Measurements from ENCODE around the gene NPSR1.
A peak's percentile ranks its signal among the peaks of the same experiment; 100 is the strongest.
"Not testable (repeated sequence)": the region's sequence is repeated elsewhere in the genome, so short reads cannot be mapped to it uniquely, and the experiment has no call there.

The NPSR1 gene

DNA sequence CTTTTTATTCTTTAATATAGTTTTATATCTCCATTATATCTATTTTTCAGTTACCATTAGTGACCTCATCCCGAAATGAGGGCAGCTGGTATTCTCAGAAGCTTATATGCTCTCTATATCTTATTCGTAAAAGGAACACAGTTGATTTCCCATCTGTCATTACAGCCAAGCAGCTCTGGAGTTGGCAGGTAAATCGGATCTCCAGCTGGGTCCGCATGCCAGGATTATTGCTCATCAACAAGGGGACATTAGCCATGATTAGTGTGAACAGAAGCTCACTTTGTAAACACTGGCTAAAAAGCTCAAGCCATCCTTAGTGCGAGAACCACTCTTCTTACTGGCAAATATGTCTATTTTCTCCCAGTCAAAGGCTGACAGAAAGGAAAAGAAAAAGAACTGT is 180.3 kb downstream of the NPSR1 start:
- DNase-seq: peak; percentile 40

DNA sequence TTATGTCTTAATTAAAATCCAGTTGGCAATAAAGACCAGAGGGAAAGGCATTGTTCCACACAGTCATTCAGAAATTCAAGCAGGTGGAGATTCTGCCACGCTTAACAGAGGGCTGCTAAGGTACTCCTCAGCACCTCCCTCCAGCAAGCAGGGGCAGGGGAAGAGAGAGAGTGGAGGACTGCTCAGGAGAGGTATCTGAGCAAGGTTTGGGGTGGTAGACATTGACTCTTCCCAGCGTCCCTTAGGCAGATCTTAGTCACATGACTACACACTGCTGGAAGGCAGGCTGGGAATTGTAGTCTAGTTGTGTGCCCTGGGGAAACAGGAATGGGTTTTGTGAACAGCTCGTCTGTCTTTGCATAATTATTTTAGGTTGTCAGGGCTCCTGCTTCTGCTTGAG is 181.6 kb downstream of the NPSR1 start:
- no peak for DNase-seq

DNA sequence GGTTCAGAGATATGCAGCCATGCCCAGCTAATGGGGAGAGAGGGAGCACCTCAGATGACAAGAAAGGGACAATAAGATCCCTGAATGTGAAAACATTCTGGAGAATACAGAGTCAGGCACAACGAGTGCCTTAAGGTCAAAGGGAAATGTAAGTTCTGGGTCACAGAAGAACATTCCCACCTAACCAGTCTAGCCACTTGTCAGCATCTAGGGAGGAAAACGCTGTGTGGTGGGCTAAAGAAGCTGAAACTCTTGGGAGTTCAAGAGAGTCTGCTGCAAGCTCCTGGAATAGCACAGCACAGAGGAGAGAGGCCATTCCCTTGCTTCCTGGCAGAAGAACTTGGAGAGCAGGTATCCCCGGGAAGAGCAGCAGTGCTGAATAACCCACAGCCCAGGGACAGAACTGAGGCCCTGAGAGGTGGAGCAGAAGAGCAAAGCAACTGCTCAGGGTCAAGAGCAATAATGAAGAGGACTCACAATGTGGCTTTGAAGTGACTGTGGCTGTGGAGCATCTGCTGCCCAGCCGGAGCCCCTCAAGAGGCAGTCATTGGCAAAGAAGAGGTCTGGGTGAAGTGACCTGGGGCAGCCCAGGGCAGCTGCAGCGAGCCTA is 182.3 kb downstream of the NPSR1 start:
- DNase-seq: peak; percentile 52

DNA sequence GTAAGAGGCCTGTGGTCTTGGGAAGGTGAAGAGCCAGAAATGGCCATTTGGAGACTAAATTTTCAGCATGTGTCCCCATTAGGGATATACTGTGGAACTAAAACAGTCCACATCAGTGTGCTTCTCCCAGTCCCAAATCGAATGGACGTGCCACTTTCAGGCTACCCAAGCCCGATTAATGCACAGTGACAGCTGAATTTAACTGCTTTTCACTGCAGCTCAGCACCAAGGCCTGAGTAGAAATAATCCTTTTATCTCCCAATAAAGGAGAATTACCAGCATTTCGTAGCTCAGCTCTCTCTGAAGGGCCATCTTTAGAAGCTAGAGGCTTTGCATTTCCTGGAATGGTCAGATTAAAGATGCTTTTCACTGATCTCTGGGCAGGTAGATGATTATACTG is 183.3 kb downstream of the NPSR1 start:
- peak; percentile 92 for DNase-seq

DNA sequence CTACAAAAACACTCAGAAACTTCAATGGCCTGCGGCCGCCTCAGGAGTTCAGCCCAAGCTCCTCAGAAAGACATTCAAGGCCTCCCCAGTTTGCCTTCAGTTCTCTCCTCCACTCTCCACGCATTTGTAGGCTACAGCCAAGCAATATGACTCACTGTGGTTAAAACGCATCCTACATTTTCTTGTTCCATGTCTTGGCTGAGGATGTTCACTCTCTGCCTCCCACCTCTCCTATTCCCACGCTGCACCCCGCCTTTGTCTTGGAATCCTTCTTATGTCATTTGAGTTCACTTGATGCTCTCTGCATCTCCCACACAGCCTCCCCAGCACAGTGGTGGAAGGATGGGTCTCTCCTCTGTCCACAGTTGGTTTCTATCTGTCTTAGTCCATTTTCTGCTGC is 184.8 kb downstream of the NPSR1 start:
- no peak for DNase-seq

DNA sequence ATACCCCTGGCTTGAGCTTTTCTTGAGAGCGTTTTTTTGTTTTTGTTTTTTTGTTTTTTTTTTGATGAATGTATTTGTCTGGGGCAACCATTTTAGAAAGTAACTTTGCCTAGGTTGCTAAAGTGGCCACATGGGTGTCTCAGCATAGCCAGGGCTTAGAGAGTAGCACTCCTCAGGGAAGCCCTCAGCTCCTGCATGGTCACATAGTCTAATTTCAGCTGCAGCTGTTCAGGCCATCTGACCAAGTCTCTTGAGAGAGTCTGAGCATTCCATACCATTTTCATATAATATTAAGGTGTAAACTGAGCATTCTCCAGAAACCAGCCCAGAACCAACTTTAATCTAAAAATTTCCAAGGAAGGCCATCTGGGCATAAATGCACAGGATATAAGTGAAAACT is 186.4 kb downstream of the NPSR1 start:
- DNase-seq: no peak

DNA sequence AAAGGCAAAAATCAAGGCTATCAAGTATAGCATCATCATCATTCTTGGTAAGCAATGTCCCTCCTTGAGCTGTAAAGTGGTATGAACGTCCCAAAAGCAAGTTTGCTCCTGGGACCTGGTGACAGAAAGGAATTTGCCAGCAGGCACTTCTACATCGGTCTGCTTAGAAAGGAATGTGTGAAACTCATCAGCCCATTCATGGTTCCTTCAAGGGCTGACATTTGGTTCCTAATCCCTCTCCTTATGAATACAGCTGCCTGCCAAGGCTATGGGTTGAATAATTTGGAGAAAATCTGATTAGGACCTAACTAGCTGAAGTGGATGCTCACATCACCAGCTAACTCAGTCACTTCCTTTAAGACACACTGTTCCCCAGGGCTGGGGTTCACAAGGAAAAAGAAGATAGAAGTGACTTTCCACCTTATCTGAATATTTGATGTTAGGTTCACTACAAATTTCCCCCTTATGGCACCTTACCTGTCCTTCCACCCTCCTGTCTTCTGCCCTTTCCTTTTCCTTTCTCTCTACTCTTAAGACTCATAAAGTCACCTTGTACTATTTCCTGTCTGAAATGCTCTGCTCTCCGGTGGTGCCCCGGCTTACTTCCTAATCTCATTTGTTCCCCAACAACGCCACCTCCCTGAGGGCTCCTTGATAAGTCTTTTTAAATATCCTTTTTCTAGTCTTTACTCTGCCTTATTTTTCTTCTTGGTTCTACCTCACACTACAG is 187.1 kb downstream of the NPSR1 start:
- no peak for DNase-seq

DNA sequence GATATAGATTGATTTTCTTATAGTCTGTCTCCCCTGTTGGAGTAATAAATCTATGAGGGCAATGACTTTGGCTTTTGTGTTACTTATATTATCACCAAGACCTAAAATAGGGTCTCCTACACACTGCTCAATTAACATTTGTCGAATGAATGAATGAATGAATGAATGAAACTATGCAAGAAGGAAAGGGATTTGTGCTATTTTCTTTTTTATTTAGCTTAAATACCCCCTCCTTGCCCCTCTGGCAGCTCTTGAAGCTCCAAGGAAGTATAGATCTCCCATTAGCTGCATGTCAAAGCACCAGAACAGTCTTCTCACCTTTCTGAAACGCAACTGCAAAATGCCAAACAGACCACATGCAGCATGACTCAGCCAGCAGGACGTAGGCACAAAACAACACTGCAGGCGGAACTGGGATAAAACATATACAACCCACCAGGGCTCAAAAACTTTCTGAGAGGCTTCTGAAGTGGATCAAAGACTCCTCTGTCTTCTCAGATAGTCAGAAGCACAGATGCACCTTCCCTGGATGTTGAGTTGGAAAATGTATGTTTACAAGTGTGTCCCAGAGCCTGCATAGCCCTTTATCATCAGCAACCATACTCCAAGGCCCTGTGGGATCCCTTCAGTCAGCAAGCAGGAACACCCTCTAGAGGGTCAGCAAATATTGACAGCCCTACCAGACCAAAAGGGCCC is 187.8 kb downstream of the NPSR1 start:
- DNase-seq: no peak

DNA sequence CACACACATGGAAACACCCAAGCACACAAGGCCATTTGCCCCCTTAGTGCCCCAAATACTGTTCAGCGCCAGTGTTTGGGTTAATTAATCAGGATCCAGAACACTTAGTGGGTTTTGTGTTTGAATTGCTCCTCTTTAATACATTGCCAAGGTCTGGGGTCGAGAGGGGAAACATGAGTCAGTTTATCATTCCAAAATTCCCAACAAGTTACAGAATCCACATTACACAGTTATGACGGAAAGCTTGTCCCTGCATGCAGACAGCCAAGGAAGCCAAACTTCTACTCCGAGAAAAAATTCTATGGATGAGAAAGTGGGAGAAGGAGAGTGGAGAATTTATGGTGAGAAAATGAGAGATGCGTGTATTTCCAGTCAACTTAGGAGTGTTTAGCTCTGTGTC is 189.0 kb downstream of the NPSR1 start:
- DNase-seq: no peak

DNA sequence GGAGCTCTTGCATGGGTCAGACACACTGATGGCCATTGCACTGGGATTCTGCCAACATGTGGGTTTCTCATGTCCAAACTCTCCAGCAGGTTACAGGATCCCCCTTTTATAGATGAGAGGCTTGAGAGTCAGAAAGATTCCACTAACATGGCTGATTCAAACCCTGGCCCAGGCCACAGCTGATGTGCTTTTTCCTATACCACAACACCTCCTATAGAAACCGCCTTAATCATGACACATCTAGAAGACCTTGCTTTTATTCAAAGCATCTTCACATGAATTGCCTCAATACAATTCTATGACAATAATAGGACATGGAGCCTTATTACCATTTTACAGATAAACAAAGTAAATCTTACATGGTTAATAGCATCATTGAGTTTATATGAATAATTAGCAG is 190.7 kb downstream of the NPSR1 start:
- DNase-seq: no peak

DNA sequence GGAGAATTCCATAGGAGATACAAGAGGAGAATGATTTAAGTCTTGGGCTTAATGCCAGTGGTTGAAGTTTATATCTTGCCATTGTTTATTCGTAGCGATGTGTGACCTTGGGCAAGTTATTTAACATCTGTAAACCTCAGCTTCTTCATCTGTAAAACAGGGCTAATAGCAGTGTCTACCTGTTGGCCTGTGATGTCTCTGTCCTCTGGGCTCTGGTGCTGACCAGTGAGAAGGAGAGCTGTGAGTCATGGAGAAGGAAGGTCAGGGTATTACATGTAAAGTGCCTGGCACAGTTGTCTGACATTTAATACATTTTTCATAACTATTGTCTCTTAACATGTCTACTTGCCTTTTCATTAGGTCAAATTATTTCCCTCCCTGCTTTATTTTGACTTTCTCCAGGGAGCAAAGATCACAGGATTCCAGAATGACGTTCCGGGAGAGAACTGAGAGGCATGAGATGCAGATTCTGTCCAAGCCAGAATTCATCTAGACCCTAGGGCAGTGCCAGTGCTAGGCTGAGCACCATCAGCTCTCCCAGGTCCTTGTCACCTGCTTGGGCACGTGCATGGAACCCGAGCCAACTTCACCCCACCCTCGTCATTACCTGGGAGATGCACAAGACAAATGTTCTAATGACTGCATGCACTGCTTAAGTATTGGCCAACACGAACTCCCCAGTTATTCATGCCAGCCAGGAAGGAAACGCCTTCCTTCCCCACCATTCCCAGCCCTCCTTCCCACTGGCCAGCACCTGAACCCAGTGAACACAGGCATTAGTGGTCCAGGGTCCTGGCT is 191.3 kb downstream of the NPSR1 start:
- no peak for DNase-seq

DNA sequence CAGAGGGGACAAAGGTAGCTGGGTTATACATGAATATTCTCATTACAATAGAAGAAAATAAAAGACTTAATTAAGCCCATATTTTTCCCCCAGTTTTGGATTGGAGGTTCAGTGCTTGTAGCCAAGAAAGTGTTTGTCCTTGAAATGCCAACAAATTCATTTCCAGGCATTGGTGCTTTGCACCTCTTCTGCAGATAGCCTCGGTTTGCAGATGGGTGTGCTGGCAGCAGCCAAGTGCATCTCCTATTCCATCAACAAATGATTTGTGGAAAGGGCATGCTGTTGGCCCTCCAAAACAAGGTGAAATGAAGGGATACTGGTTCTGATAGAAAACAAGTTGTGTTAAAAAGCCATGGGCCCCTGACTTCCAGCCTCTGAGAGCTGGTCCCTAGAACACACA is 192.0 kb downstream of the NPSR1 start:
- no peak for DNase-seq

DNA sequence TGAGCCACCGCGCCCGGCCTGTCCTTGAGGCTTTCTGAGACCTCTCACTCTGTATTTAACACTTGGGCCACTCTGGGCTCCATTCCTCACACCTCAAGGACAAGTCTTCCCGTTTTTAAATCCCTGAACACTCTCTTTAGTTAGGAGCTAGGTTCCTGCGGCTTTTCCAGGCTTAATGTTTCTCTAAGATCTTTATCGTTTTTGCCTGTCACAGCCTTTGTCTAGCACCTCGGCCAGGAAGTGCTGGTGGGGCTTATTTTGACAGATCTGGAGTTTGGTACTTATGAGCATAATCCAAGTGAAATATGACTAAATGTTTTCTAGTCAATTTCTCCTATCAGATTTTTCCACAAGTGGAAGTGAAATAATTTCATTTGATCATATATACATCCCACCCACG is 192.7 kb downstream of the NPSR1 start:
- no peak for DNase-seq

DNA sequence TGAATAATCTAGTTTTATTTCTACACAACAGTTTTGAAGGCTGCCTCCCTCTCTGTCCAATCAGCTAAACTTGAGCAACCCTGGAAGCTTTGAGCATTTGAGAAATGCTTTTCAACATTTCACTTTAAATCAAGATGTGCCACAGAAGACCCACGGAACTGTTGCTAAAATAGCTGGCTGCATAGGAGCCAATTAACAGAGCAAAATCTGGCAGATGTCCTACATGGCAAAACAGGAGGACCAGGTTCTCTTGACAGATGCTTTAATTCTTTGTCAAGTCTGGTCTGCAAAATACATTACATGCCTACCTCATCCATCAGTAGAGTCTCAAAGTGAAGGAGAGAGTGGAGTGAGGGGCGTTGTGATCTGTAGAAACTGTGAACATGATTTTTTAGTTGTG is 193.4 kb downstream of the NPSR1 start:
- DNase-seq: no peak

DNA sequence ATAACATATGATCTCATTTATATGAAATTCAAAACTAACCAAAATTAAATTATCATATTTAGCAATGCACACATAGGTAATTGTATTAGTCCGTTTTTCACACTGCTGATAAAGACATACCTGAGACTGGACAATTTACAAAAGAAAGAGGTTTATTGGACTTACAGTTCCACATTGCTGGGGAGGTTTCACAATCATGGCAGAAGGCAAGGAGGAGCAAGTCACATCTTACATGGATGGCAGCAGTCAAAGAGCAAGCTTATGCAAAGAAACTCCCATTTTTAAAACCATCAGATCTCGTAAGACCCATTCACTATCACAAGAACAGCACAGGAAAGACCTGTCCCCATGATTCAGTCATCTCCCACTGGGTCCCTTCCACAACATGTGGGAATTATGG is 200.4 kb downstream of the NPSR1 start:
- DNase-seq: not testable (repeated sequence)

DNA sequence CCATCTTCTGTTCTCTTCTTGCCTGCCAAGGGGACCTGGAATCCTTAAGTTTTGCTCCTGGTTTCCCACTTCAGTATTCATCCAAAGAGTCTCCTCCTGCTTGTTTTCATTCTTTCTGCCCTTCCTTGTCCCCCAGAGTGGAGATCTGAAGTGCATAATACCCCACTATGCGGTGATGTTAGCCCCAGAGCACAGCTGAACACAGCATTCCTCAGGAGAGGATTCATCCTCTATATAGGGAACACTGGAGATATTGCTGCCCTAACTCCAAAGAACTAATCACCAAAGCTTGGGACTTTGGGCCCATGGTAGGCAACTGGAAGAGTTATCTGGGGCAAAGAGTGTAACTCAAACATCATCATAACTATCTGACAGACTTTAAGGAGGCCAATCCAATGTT is 201.3 kb downstream of the NPSR1 start:
- DNase-seq: not testable (repeated sequence)

DNA sequence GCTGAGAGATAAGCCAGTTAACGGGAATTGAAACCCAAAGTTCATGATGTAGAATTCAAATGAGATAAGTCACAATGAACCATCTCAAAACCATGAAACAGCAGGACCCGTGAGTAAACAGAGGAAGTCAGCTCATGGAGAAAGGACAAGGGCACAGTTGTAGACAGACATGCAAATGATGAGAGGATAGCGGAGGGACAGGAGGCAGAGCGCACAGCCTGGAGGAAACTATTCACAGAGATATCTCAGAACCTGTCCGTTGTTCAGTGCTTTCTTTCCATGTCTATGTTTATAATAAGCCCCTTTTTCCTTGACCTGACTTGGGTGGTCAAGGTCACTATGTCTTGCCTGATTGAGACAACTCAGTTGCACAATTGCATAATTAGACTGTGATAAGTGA is 208.2 kb downstream of the NPSR1 start:
- DNase-seq: not testable (repeated sequence)

DNA sequence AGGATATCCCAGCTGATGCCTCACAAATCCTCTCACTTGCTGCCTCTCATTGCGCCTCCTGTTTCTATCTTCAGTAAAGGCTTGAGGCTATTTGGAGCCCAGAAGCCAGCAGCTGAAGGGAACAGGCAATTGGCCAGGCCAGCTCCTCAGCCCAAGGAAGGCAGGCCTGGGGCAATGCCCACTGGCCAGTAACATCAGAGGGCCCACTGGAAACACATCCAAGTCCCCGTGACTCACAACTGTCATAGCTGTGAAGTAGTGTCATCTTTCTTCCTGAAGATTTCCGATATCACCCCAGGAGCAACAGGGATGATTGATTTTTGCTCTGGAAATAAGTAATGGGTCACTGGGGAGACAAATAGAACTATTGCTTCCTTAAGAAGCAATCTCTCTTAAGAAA is 209.3 kb downstream of the NPSR1 start:
- DNase-seq: not testable (repeated sequence)

DNA sequence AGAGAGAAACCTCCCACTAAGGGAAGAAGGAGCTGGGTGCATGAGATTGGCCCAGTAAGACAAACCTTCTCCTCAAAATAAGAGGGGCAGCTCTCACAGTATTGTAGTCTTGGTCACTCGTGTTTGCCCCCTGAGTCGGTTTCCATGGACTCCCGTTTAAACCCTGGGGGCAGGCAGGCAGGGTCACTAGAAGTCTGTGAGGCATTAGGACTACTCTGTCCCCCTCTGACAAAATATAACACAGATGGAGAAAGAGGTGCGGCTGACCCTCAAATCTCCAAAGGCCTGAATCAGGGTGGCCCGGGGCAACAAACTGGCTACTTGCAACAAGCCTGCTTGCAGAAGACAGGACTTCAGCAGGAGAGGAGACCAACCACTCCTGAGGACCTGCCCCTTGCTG is 210.6 kb downstream of the NPSR1 start:
- not testable (repeated sequence) for DNase-seq

DNA sequence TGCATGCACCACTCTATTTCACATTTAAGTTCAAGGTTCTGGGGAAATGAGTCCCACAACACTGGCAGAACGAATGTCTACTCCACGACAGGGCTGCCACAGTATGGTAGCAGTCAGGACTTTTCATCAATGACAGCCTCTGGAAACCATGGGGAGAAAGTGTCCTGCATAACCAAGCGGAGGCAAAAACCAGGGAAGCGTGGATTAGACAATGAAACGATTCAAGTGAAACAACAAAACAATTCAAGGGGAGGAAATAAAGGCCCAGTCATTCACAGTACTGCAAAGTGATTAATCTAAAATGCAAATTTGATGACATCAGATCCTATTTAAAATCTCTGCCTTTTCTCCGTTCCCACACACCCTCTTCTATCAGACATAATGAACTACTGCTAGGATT is 211.0 kb downstream of the NPSR1 start:
- no peak for DNase-seq

DNA sequence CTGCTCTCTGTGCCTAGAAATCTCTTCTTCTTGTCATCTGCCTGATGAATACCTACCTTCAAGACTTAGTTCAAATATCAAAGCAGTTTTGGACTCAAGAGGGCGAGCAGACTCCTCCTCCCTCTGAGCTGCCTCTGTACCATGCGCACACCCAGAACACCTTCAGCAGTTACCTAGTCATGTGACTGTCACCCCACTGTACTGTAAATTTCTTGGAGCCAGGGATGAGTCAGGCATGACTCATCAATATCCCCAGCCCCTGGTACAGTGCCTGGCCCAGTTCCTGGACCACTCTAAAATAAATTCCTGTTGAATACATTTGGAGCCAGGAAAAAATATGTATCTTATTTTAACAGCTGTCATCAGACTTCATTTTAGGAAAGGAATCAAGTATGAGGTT is 212.0 kb downstream of the NPSR1 start:
- DNase-seq: not testable (repeated sequence)

DNA sequence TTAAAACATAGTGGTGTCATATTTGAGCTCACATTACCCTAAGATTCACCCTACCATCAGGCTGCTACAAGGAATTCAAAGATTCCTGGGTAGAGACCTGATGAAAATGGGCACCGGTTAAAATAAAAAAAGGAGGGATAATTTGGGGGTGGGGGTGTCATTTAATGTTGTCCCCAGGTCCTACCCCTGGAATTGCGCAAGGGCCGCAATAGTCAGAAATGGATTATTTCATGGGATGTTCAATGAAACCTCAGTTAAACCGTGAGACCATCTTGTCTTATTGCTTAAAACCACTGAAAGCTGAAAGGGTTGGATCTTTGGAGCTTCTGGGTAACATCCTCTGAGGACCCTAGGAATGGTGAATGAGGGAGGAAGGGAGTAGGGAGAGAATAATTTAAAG is 216.3 kb downstream of the NPSR1 start:
- DNase-seq: not testable (repeated sequence)

DNA sequence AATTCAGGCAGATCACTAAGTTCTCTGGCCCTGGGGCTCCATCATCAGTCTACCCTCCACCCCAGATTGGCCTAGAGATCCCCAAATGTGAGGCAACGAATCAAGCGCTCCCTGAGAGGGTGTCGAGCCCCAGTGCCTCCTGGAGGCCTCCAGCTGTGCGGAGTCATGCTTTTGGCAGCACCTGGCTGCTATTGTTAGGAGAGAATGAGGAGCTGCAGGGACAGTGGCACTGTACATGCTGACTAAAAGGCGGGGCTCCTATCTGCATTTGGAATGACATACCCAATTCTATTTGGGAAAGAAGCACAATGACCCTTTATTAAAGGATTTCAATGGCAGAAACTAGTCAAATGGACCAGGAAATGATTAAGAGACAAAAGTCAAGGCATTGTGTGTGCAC is 217.5 kb downstream of the NPSR1 start:
- no peak for DNase-seq

All from eye (tissue), 1 donor.